HuH-7 (cell line): ENCODE results near the gene PSMA8.
"Not testable (repeated sequence)": the region's sequence is repeated elsewhere in the genome, so short reads cannot be mapped to it uniquely, and the experiment has no call there.

Experiments used
- DNase-seq: peaks from one replicate; pipeline ENCODE4 v3.0.0; 2011; ENCODE audit warnings: low spot score

The PSMA8 gene

DNA sequence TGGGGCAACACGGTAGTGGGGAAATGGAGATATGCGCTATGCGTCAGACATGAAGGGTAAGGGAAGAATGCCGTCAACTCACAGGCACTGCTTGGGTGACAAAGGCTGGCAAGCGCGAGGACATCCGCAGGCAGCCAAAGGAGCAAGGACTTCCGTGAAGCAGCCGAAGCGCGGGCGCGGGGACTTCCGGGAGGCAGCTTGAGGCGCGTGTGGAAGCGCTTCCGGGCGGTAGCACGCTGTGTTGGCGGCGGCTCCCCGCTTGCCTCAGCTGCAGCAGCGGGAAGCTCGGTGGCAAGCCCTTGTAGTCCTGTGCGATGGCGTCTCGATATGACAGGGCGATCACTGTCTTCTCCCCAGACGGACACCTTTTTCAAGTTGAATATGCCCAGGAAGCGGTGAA is at the start of gene PSMA8:
Gene PSMA8, plus strand, starts transcription at position 218 of the 400 bp plus-strand sequence. Its CDS starts 97 bp downstream, at position 315.
- no peak for DNase-seq

DNA sequence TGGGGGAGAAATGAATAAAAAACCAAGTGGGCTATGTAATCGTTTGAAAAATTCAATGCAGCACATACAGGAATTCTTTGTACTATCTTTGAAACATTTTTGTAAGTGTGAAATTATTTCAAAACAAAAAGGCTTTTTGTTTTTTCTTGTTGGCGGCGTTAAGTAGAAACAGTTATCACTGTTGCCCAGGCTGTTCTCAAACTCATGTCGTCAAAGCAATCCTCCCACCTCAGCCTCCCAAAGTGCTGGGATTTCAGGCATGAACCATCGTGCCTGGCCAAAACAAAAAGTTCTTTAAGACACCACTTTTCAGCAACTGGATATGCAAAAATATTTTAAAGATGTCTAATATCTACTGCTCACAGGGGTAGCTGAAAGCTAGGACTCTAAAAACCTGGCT is 48.6 kb upstream of the PSMA8 start:
- DNase-seq: no peak

DNA sequence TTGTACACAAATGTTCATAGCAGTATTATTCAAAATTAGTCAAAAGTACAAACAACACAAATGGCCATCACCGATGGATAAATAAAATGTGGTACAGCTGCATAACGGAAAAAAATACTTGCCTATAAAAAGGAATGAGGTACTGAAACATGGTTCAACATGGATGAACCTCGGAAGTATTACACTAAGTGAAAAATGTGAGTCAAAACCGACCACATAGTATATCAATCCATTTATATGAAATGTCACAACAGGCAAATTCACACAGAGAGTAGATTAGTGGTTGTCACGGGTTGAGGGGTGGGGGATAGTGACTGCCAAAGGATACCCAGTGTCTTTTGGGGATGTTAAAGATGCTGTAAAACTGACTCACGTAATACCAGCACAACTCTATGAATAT is 46.7 kb upstream of the PSMA8 start:
- DNase-seq: no peak

DNA sequence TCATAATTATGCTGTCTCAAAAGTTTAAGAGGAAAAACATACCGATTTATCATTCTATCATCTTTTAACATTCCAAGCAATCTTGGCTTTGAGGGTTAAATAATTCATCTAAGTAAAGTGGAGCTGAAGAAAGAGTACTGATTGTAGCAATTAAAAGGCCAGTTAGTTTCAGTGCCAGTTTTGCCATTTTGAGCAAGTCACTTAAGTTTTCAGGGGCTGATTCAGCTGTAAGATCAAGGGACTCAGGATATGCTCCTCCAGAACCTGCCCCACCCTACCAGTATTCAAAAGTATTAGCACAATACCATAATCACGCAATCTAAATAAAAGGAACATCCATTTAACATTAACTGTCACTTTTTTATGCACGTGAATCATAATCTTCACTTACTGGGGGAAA is 45.2 kb upstream of the PSMA8 start:
- no peak for DNase-seq

DNA sequence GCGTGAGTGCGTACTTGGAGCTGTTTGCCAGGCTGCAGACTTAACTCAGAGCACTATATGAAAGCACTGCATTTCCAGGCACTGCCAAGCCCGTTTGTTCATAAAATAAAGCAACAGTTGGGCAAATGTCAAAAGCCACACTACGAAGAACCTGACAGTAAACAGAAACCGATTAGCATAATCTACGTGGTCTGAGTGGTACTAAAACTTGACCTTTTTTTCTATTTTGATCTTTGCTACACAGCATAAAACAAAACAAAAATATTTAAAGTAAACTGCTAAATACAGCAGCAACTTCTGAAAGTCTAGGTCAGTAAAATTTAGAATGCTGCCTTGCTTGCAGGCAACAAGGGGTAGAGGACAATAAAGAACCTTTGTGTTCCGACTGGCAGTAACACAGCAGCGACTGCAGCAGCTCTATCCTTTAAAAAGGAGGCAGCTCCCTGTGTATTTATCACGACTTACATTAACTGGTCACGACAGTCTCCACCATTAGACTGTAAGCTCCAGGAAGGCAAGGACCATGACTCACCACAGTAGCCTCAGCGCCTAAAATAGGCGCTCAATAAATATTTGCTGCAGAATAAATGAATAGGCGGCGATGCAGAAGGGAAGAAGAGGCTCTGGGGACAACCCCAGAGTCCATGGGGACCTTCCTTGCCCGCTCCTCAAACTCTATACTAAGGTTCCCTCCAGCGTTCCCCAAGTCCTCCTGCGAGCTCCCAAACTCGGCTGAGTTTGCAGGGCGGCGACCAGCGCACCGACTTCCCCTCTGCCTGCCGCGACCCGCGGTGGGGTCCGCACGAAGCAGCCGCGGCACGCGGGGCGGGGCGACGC is 44.2 kb upstream of the PSMA8 start:
- DNase-seq: peak; percentile 5

DNA sequence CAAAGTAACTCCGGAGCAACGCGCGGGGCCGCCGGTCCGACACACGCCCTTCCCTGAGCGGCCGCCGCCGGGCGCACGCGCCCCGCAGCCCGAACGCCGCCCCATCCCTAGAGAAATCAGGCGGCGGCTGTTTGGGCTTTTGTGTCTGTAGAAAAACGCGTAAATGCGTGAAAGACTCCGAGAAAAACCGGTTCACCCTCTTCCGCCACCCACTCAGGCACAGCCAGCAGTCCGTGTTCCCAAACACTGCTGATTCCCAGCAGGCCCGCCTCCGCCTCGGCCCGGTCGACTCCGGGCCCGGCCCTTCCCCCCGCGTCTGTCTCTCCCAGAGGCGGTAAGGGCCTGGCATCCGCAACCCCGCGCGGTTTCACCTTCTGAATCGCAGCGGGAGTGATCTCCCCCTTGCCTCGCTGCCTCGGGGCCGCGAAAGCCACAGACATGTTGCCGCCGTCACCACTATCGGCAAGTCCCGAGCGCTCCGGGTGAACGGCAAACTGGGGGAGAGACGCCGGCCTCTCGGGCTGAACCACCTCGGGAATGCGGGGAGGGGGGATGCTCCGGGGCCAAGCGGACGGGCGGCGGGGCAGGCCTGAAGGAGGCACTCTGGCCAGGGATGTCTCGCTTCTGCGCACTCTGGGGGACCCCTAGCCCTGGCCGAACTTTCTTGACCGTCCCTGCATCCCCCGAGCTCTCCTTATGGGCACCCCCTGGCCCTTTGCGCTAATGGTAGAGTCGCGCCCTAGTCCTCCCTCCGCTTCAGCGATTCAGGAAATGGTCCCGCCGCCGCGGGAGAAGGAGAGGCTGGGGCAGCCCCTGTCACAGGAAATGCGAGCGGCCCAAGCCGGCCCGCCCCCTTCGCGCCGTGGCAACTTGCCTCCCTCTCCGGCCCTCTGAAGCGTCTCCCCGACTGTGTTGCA is 43.3 kb upstream of the PSMA8 start, which contains the start of gene SS18:
Gene SS18, minus strand, starts transcription at position 484 of the 917 bp plus-strand sequence. Its CDS starts 44 bp downstream, at position 440.
- DNase-seq: peak; percentile 73

DNA sequence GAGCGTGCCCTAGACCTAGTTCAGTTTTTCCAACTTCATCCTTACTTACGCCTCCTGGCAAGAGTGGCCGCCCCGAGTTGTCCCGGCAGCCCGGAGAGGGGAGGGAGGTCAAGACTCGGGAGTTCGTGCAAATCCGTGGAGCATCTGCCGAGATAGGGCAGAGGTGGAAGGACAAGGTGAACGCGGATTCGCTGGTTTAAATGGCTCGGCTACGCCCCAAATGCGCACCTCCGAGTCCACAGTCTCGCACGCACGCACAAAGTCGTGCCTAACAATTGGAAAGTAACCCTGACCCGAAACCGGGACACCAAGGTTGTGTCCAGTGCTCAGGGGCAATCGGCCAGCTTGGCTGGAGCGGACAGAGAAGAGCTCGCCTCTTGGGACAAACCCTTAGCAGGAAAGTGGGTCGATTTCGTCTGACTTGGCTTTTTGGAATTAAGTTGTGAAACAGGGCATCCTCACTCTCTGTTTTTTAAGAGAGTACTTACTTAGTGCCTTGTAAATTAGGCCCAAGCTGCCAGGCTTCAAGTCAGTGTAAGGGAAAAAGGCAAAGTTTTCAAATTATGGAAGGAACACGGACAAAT is 42.5 kb upstream of the PSMA8 start:
- DNase-seq: peak; percentile 23

DNA sequence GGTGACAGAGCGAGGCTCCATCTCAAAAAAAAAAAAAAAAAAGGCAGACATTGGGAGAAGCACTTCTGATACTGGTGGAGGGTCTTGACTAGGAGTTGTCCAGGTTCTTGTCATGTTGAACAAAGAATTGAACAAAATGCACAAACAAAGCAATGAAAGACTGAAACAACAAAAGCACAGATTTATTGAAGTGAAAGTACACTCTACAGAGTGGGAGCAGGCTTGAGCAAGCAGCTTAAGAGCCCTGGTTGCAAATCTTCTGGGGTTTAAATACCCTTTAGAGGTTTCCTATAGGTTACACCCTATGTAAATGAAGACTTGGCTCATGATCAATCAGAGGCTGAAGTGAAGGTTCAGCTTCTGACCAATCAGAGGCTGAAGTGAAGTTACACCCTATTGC is 36.8 kb upstream of the PSMA8 start:
- no peak for DNase-seq

DNA sequence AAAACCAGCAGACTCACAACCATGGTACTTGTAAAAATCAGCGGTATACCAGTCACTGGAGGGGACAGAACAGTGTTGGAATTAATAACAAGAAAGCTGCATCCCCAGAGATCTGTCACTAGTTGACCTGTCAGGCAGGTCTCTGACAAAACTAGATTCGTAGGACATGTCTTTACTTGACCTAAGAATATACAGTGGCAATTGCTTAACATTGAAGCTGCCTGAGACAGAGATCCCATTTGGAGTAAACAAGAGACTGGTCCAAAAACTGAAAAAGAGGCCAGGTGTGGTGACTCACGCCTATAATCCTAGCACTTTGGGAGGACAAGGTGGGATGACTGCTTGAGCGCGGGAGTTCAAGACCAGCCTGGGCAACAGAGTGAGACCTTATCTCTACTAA is 36.1 kb upstream of the PSMA8 start:
- DNase-seq: no peak

DNA sequence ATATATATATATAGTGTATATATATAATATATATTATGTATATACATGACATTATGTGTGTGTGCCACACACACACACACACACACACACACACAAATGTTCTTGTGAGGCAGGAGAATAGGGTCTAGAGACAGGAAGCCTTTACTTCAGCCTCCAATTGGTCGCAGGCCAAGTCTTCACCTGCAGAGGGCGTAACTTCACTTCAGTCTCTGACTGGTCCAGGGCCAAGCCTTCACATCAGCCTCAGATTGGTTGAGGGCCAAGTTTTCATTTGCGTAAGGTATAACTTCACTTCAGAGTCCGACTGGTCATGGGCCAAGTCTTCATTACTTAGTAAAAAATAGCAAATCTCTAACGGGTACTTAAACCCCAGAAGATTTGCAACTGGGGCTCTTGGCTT is 30.1 kb upstream of the PSMA8 start:
- no peak for DNase-seq

DNA sequence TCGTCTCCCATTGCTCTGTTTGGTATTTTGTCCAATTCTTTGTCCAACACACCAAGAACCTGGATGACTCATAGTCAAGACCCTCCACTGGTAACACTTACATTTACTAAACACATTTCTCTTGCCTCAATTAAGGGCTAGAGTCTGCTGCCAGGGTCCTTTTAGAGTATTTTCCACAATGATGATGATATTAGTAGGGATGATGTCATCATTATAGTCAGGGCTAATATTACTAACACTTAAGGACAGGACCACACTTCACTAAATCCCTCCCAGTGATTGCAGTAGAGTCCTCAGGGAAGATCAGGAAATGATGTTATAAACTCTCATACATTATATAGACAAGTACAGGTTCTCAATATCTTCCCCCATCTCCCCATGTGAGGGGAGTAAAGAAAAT is 29.6 kb upstream of the PSMA8 start:
- DNase-seq: no peak

DNA sequence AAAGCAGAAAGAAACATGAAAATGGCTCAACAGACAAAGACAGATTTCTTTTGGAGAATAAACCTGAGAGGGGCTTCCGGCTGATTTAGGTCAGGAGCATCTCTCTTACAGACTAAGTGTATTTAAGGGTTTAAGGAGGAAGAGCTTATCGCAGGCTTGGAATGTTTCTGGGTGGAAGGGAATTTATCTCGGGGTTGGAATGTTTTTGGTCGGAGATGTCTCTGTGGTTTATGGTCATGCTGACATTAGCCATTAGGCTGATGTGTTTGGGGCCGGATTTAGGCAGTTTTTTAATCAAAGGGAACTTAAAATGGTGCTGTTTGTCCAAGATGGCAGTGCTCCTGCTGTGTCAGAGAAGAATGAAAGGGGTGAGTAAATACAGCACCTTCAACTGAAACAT is 14.4 kb upstream of the PSMA8 start:
- no peak for DNase-seq

DNA sequence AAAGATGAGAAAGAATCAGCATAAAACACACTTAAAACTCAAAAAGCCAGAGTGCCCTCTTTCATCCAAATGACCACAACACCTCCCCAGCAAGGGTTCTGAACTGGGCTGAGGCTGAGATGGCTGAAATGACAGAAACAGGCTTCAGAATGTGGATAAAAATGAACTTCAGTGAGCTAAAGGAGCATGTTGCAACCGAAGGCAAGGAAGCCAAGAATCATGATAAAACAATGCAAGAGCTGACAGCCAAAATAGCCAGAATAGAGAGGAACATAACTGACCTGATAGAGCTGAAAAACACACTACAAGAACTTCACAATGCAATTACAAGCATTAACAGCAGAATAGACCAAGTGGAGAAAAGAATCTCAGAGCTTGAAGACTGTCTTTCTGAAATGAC is 12.2 kb upstream of the PSMA8 start:
- DNase-seq: no peak

DNA sequence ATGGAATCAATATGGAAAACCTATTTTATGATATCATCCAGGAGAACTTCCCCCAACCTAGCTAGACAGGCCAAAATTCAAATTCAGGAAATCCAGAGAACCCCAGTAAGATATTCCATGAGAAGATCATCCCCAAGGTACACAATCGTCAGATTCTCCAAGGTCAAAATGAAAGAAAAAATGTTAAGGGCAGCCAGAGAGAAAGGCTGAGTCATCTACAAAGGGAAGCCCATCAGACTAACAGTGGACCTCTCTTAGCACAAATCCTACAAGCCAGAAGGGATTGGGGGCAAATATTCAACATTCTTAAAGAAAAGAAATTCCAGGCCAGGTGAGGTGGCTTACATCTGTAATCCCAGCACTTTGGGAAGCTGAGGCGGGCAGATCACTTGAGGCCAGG is 11.7 kb upstream of the PSMA8 start:
- DNase-seq: not testable (repeated sequence)

DNA sequence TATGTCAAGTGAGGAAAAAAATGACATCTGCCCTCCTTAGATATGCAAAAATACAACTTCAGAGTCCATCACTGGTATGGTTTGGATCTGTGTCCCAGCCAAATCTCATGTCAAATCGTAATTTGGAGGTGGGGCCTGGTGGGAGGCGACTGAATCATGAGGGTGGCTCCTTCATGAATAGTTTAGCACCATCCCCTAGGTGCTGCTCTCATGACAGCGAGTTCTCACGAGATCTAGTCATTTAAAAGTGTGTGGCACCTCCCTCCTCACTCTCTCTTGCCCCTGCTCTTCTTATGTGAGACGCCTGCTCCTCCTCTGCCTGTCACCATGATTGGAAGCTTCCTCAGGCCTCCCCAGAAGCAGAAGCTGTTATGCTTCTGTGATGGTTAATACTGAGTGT is 5.9 kb upstream of the PSMA8 start:
- DNase-seq: no peak

DNA sequence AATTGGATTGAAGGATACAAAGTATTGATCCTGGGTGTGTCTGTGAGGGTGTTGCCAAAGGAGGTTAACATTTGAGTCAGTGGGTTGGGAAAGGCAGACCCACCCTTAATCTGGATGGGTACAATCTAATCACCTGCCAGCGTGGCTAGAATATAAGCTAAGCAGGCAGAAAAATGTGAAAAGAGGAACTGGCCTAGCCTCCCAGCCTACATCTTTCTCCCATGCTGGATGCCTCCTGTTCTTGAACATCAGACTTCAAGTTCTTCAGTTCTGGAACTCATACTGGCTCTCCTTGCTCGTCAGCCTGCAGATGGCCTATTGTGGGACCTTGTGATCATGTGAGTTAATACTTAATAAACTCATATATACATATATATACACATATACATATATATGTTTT is 5.5 kb upstream of the PSMA8 start:
- not testable (repeated sequence) for DNase-seq

DNA sequence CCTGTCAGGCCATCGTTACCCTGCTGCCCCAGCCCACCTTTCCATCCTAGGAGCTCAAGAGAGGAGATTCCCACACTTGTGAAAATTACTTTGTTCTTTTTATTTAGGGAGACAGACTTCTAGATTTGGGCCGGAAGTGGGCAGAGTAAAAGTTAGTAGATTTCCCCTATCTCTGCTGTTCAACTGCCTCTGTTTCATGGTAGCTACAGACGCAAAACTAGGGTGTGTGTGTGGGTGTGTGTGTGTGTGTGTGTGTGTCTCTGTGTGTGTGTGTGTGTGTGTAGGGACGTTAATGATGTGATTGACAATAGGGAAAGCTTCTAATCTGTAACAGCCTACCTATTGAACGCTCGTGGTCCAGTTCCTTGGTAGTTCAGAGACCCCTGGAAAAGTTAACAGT is 438 bp downstream of the PSMA8 start:
- DNase-seq: no peak

DNA sequence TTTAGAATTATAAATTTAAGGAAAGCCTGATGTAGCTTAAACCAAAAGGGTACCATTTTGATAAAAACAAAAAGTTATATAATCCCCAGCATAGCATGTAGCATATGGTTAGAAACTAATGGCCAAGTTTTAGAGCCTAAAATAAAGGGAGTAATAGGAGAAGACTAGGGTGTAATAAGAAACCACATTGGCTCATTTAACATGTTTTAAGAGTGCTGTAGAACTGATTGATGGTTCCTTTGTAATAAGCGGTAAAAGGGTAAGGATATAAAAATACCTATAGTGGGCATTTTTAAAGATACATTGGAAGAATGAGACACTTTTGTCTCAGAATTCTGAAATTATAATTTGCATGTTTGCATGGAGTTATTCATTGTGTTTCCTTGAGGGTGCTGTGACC is 1.9 kb downstream of the PSMA8 start:
- DNase-seq: no peak

DNA sequence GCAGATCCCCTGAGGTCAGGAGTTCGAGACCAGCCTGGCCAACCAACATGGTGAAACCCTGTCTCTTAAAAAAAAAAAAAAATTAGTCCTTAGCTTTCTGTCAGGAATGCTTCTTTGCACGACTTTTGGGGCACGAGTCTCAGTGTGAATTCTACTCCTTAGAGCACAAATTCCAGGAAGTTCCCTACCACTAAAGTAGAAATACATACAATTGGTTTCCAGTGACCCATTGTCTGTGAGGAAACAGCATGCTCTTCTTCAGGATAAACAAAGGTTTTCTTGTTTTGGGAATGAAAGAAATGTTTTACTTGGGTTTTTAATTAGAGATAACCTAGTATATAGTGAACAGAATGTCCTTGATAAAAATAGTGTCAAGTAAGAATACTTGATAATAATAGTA is 23.7 kb downstream of the PSMA8 start:
- DNase-seq: no peak

DNA sequence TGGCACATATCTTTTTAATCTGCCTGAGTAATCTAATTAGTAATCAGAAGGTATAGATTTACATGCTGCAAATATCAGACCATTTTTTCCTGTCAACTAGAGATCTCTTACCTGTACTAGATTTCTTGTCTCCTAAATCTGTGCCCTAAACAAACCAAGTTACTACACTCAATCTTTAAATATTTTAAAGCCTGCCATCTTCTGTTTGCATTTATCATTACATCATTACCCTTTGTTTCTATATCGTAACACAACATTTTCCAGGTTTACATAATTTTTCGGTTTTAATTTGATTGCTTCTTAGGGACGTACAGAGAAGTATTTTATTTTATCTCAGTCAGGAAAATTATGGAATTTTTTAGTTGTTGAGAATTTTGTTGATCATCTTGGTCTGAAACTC is 25.7 kb downstream of the PSMA8 start:
- no peak for DNase-seq

DNA sequence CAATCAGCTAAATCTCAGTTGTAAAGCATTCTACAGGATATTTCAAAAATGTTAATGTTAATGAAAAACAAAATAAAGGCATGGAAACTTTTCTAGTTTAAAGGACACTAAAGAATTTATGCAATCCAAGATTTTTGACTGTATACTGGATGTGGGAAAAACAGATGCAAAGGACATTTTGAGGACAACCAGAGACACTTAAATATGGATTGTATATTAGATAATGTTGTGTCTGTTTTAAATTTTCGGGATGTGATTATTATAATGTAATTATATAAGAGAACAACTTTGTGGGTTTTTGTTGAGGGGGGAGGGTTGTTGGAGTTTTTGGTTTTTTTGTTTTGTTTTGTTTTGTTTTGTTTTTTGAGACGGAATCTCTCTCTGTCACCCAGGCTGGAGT is 30.9 kb downstream of the PSMA8 start:
- no peak for DNase-seq

DNA sequence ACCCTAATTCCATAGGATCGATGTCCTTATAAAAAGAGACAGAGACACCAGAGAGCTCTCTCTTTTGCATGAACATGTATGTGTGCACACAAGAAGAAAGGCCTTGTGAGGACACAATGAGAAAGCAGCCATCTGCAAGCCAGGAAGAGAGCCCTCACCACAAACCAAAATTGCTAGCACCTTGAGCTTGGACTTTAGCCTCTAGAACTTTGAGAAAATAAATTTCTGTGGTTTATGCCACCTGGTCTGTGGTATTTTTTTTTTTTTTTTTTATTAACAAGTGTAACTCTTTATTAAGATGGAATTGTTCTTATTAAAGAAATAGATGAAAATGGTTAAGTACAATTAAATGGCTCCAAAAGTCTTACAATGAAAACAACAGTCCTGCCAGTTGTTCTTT is 33.9 kb downstream of the PSMA8 start:
- DNase-seq: not testable (repeated sequence)

DNA sequence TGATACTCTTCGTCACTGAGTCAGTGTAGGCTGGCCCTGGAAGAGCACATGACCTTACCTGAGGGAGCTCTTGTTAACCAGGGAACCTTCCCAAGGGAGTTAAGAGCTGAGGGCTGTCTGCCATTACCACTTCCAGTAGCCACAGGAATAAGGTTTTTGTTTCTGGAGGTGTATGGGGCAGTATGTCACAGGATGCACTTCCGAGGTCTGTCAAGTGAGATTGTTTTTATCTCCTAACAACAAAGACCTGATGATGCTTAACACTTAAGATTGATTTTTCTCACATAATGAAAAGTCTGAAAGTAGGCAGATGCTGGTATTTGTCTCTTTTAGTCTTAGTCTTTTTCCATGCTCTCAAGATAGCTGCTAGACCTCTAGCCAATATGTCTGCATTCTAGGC is 41.8 kb downstream of the PSMA8 start:
- DNase-seq: no peak
